ENCODE measurements around the gene LAMA3.

Gene LAMA3

DNA sequence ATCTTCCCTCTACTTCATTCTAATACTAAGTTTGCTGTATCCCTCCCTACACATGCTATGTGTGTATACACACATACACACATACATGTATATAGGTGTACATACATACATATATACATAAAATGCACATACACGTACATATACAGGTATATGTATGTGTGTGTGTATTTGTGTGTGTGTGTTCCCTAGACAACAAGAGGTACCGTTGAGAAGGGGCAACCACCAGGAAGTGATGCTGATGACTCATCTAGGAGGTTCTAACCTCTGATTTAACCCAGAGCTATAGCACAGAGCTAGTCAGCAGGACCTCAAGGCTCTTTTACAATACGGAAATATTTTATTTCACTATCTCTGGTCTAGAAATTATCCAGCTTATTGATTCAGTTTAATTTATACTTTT, 139.2 kb downstream of the LAMA3 start:
- TF ChIP-seq, protein P1, sequence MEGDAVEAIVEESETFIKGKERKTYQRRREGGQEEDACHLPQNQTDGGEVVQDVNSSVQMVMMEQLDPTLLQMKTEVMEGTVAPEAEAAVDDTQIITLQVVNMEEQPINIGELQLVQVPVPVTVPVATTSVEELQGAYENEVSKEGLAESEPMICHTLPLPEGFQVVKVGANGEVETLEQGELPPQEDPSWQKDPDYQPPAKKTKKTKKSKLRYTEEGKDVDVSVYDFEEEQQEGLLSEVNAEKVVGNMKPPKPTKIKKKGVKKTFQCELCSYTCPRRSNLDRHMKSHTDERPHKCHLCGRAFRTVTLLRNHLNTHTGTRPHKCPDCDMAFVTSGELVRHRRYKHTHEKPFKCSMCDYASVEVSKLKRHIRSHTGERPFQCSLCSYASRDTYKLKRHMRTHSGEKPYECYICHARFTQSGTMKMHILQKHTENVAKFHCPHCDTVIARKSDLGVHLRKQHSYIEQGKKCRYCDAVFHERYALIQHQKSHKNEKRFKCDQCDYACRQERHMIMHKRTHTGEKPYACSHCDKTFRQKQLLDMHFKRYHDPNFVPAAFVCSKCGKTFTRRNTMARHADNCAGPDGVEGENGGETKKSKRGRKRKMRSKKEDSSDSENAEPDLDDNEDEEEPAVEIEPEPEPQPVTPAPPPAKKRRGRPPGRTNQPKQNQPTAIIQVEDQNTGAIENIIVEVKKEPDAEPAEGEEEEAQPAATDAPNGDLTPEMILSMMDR (IDR thresholded peaks at IDR 0.05; ENCODE audit: low read depth, low read length, missing control alignments) = no peak
- in situ Hi-C loops (cut with HindIII; ENCODE audit: low sequenced_read_pairs) = no loop called here
- H3K4me3 ChIP-seq (ENCODE audit: low read depth, low read length) = no peak overlapping the region
- DNase-seq (ENCODE audit: low read depth) = peak; percentile 37

DNA sequence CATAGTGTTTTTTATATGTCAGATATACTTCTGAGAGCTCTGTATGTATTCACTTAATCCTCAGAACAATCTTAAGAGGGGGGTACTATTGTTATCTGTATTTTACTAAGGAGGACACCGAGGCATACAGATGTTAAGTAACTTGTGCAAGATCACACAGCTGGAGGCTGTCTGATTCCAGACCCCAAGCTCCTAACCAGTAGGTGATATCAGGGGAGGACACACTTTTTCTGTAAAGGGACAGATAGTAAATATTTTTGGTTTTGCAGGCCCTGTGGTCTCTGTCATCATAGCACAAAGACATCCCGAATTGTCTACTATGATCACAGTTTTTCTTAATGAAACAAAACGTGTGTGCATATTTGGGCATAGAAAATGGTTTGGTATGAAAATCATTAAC, 143.7 kb downstream of the LAMA3 start:
- TF ChIP-seq, protein P1 (IDR thresholded peaks at IDR 0.05; ENCODE audit: low read depth, low read length, missing control alignments) = no peak
- H3K4me3 ChIP-seq (ENCODE audit: low read depth, low read length) = no peak overlapping the region
- in situ Hi-C loops (cut with HindIII; ENCODE audit: low sequenced_read_pairs) = no loop called here
- no peak for DNase-seq (ENCODE audit: low read depth)

DNA sequence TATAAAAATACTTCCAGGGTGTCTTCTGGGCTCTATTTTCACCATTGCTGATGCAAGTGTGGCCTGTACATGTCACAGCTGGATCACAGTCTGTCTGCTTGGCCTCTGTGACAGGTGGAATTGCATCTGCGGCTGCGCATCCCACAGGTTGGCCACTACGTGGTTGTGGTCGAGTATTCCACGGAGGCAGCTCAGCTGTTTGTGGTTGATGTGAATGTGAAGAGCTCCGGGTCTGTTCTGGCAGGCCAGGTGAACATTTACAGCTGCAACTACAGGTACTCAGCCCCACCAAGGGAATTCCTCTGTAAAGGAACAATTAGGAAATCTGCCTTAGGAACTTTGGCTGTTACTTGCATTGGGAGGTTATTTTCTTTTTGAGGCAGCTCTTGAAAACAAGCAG, 144.5 kb downstream of the LAMA3 start:
- no peak overlapping the region for H3K4me3 ChIP-seq (ENCODE audit: low read depth, low read length)
- DNase-seq (ENCODE audit: low read depth) = no peak
- TF ChIP-seq, protein P1 (IDR thresholded peaks at IDR 0.05; ENCODE audit: low read depth, low read length, missing control alignments) = no peak
- in situ Hi-C loops (cut with HindIII; ENCODE audit: low sequenced_read_pairs) = no loop called here

DNA sequence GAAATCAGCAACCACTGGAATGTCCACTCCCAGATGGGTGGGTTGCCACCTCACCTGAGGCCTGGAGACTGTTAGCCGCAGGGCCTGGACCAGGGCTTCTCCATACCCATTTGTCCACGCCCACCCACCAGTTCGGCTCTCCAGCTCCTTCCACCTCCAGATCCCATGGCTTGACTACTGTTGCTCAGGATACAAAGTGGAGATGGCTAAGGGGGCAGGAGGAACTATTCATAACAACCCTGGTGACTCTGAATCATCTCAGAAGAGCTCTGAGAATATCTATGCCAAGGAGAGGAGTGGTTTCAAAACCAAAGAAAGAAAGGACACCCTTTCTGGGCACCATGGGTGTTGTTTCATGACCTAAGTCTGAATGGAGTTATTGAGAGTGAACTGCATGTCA, 145.8 kb downstream of the LAMA3 start:
- in situ Hi-C loops (cut with HindIII; ENCODE audit: low sequenced_read_pairs) = no loop called here

DNA sequence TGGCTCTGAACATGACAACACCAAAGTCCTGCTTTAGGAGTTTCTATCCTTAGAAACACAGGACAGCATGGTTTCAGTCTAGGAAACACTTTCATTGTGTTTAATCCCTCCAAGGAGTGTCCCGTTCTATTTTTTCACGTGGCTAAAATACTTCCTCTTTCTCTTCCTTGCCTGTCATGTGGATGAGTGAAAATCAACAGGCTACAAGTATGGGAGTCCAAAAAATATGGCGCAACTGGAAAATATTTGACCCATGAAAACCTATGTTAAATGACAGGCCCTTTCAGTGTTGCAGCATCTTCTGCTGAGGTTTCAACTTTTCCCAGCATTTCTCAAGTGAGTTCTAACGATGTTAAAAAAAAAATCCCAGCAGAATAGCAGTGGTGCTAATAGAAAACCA, 146.3 kb downstream of the LAMA3 start:
- no peak for DNase-seq (ENCODE audit: low read depth)
- TF ChIP-seq, protein P1 (IDR thresholded peaks at IDR 0.05; ENCODE audit: low read depth, low read length, missing control alignments) = no peak
- in situ Hi-C loops (cut with HindIII; ENCODE audit: low sequenced_read_pairs) = no loop called here
- no peak overlapping the region for H3K4me3 ChIP-seq (ENCODE audit: low read depth, low read length)

More for the DNA sequence above, 145.8 kb downstream of the LAMA3 start:
- no peak overlapping the region for H3K4me3 ChIP-seq (ENCODE audit: low read depth, low read length)
- TF ChIP-seq, protein P1 (IDR thresholded peaks at IDR 0.05; ENCODE audit: low read depth, low read length, missing control alignments) = no peak
- DNase-seq (ENCODE audit: low read depth) = no peak

DNA sequence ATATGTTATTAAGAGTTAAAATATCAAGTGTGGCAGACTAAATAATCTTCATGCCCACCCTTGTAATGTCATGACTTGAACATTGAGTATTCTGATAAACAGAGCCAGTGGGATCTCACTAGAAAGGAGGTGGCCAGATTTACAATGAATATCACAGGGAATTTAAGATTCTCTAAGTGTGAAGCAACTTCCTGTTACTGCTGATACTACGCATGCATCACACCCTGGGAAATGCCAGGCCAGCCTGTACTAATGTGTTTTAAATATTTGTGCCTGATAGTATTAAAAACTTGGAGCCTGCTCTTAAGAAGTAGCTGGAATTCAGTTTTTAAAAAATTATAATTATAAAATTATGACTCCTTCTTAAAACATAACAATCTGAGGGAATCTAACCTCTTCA, 148.3 kb downstream of the LAMA3 start:
- peak; percentile 43 for DNase-seq (ENCODE audit: low read depth)
- in situ Hi-C loops (cut with HindIII; ENCODE audit: low sequenced_read_pairs) = no loop called here
- TF ChIP-seq, protein P1 (IDR thresholded peaks at IDR 0.05; ENCODE audit: low read depth, low read length, missing control alignments) = no peak
- H3K4me3 ChIP-seq (ENCODE audit: low read depth, low read length) = no peak overlapping the region

DNA sequence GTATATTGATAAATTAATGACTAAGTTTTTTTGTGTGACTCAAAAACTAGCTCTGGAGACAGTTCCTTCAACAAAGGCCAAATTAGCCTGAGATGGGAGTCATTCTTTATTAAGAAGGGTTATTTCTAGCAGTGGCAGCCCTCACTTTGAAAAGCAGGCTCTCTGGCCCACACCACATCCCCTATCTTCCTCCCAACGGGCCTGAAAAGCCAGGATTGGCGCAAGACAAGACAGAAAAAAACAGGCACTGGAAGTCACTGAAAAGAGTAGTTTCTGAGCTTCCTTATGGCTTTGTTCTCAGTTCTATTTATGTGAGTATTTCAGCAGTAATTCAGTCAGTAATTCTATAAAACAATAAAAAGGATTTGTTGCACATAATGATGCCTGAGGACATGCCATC, 149.0 kb downstream of the LAMA3 start:
- TF ChIP-seq, protein P1 (IDR thresholded peaks at IDR 0.05; ENCODE audit: low read depth, low read length, missing control alignments) = no peak
- in situ Hi-C loops (cut with HindIII; ENCODE audit: low sequenced_read_pairs) = no loop called here
- DNase-seq (ENCODE audit: low read depth) = no peak
- H3K4me3 ChIP-seq (ENCODE audit: low read depth, low read length) = no peak overlapping the region
